NCI-H2081 (cell line): ENCODE results near the gene MREG.
"Not testable (repeated sequence)": the region's sequence is repeated elsewhere in the genome, so short reads cannot be mapped to it uniquely, and the experiment has no call there.

Experiments used
- DNase-seq, 2 experiments: peaks; one replicate each; lab custom pipeline; 2025; lab: John Stamatoyannopoulos, UW

The MREG gene

DNA sequence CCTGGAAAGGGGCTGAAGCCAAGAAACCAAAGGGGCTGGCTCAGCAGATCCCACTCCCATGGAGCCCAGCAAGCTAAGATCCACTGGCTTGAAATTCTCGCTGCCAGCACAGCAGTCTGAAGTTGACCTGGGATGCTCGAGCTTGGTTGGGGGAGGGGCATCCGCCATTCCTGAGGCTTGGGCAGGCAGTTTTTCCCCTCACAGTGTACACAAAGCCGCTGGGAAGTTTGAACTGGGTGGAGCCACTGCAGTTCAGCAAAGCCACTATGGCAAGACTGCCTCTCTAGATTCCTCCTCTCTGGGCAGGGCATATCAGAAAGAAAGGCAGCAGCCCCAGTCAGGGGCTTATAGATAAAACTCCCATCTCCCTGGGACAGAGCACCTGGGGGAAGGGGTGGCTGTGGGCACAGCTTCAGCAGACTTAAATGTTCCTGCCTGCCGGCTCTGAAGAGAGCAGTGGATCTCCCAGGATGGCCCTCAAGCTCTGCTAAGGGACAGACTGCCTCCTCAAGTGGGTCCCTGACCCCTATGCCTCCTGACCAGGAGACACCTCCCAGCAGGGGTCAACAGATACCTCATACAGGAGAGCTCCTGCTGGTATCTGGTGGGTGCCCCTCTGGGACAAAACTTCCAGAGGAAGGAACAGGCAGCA lies 24.7 kb downstream of the MREG start:
- DNase-seq, result not testable (repeated sequence)

DNA sequence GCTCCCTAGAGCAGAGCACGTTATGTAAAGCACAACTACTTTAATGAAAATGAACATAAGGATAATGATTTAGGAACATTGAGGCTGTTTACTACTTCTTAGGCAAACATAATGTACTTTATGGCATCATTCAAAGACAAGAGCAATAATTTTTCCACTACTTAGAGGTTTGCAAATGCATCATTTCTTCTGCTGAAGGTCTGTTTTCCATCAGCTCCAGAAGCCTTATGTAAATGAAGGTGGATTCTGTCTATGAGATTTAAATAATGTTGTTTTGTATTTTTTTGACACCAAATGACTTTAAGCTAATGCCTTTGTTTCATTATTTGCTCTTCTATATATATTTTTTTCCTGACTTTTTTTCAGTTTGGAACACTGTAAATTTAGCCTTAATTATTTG lies 28.1 kb downstream of the MREG start:
- DNase-seq, result no peak

DNA sequence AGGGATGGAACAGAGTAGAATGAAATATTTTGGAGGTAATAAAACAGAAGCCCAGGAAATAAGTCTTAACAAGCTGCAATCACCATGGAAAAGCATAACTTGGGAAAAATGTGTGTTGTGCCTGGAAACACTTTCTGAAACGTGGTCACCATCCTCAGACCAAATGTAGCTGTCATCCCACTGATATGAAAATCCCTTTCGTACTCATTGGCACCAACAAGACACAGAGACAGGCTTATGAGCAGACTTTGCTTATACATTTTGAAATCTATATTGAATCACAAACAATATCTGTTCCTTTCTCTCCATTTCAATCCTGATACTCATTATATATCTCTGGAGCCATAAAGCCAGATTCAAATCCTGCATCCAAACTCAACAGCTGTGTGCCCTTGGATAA lies 28.7 kb downstream of the MREG start:
- DNase-seq, result no peak

DNA sequence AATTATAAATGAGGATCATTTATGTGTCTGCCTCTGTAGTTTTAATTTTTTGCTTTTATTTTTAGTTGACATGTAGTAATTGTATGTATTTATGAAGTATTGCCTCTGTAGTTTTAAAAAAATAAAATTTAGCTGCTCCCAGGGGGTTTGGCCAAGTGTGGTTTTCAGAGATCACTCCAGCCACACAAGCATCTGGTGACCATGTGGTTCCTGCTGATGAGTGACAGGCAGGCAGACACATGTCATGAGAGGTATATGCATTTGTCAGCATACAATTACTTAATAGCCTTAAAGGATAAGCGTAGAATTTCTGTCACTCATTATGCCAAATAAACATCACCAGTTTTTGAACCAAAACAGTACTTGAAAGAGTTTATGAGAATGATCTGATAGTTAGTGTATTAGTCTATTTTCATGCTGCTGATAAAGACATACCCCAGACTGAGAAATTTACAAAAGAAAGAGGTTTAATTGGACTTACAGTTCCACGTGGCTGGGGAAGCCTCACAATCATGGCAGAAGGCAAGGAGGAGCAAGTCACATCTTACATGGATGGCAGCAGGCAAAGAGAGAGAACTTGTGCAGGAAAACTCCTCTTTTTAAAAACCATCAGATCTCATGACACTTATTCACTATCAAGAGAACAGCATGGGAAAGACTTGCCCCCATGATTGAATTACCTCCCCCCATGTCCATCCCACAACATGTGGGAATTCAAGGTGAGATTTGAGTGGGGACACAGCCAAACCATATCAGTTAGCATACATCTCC lies 29.6 kb downstream of the MREG start:
- no peak for DNase-seq

DNA sequence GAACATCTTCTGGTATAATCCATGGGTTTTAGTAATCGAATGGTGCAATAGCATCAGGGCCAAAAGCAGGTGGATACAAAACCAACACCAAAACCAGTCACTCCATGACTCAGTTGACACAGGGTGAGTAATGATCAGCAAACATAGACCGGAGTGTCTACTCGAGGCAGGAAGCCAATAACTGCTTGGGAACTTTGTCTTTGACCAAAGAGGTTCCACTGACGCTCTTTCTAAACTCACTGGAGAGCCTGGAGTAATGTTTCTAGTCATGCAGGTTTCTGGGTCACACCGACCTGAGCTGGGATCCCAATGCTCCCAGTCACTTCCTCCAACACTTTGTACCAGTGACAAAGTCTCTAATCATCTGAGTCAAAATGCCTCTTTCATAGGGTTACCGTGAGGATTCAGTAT lies 30.9 kb downstream of the MREG start:
- peak; percentile 7 to 60 for DNase-seq

DNA sequence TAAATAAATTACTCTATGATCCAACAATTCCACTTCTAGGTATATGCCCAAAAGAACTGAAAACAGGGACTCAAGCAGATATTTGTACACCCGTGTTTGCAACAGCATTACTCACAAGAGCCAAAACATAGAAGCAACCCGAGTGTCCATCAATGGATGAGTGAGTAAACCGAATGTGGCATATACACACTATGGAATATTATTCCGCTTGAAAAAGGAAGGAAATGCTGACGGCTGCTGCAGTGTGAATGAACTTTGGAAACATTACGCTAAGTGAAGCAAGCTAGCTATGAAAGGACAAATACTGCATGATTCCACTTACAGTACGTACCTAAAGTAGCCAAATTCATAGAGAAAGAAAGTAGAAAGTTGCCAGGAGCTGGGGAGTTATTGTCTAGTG lies 32.2 kb downstream of the MREG start:
- no peak for DNase-seq

DNA sequence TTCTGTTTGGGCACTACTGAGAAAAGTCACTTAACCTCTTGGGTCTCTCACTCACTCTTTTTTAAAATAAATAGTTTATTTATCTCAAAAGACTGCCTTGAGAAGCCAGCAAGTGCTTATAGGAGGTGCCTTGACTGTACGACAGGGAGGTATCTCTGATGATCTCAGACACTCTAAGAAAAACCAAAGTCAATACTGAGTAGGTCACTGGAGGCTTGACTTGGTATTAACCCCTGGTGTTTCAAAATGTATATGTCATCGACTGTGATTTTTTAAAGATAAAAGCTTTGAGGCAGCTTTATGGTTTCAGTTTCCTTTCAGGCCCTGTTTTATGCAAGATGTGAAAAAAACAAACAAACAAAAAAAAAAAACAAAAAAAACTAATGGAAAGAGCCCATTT lies 33.7 kb downstream of the MREG start:
- DNase-seq, result no peak

DNA sequence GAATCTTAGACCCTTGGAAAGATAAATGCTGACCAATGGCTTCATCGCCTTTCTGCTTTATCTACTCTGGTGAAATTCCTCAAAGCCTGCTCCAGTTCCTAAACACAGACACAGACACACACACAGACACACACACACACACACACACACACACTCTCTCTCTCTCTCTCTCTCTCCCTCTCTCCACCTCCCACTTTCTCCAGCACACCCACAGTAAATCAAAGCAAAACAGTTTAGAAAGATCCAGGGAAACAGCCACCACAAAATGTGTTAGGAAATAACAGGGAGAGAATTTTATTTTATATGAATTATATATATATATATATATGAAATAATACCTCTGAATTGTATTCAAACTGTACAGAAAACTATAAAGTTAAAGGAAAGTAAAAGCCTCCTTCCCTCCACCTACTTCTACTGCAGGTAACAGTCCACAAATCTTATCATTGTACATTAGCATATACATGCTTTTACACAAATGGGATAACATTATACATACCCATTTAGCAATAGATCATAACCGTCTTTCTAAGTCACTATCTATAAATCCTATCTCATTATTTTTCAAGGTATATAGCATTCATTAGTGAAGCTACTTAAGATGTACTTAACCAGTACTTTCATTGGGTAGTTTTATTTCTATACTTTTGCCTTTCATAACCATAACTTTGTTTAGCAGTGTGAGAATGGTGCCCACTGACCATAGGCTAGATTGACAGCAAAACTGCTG lies 38.5 kb downstream of the MREG start:
- no peak for DNase-seq

DNA sequence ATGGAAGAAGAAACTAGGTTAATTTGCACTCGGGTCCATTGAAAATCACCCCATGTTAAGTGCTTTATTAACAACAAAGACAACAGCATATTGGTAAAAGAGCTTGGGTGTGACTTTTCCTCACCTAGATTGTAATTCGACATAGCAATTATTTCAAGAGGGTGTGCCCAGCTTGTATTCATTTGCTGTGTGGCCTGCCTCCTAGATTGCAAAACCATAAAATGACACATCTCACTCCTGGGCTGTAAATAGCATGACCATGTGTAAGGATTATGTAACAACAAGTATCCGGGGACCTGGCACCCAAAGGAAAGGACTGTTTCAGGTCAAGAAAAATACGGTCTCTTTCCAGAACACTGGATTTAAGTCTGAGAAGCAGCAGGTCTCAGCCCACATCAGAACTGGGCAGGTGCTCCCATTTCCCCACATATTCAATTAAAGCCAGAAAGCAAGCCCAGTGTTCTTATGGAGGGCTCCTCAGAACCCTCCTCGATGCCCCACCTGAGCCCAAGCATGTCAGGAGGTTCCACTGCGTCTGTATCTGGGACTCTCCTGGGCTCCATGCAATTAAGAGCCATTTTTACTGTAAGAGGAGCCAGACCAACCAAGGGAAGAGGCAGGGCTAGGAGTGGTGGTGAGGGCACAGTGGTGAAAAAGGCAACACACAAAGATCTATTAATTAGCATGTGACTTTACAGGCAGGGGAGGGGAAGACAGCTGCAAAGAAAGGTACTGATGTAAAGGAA lies 39.2 kb downstream of the MREG start:
- DNase-seq, result peak; percentile 15 to 48

DNA sequence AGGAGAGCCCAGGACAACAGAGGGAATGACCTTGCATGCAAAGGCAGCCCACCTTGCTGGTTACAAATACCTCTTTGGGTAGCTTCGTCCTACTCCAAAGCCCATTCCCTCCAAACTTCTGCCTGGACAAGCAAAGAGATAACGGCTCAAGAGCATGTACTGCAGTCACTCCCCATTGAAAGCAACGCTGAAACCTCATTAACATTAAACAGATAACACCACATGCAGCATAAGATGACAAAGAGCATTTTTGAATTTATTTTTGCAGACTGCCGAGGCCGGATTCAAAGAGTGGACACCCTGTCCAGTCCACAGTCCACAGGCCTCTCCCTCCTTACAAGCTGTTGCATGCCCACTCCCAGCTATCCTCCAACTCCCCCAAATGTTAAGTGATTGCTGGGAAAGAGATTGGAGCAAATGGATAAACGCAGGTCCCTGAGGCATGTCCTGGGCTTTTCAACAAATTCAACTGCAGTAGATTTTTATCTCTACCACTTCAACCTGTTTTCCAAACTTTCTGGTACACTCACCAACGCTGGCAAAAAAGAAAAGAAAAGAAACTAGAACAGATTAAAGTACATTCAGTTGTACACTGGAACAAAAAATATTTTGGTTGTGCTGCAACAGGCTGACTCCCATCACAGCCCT lies 40.1 kb downstream of the MREG start:
- no peak for DNase-seq

DNA sequence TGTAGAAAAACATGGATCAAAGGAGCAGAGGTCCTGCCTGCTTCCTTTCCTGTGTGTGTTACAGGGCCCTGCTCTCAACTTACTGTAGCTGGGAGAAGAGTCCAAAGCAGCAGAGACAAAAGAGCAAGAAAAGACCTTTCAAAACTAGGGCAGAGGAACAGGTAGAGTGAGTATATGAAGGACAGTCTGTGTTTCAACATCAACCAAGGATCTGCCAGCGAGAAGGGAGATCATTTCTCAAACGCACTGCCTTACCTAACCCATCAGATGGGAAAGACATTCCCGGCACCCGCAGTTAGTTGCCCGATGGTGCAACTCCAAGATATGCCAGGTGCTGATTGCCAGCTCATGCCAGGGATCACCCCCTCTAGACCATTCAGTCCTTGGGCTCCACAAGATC lies 41.7 kb downstream of the MREG start:
- no peak for DNase-seq

DNA sequence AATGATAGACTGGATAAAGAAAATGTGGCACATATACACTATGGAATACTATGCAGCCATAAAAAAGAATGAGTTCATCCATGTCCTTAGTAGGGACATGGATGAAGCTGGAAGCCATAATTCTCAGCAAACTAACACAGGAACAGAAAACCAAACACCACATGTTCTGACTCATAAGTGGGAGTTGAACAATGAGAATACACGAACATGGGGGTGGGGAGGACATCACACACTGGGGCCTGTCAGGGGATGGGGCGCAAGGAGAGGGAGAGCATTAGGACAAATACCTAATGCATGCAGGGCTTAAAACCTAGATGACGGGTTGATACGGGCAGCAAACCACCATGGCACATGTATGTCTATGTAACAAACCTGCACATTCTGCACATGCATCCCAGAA lies 42.5 kb downstream of the MREG start:
- not testable (repeated sequence) for DNase-seq

DNA sequence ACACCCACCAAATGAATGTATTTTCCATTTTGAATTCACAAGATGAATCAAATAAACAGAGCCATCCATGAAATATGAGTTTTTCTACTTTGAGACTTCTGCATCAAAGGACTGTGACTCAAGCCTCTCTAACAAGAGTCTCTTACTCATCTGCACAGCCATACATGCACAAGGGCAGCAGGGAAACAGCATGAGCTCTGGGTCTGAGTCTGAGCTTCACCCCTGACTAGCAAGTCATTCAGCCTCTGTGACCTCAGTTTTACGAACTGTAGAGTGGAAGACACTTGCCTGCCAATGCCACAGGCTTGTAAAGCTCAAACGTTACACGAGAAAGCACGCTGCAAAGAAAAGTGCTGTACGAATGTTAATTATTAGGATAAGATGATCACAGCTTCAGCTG lies 42.9 kb downstream of the MREG start:
- DNase-seq, result no peak

DNA sequence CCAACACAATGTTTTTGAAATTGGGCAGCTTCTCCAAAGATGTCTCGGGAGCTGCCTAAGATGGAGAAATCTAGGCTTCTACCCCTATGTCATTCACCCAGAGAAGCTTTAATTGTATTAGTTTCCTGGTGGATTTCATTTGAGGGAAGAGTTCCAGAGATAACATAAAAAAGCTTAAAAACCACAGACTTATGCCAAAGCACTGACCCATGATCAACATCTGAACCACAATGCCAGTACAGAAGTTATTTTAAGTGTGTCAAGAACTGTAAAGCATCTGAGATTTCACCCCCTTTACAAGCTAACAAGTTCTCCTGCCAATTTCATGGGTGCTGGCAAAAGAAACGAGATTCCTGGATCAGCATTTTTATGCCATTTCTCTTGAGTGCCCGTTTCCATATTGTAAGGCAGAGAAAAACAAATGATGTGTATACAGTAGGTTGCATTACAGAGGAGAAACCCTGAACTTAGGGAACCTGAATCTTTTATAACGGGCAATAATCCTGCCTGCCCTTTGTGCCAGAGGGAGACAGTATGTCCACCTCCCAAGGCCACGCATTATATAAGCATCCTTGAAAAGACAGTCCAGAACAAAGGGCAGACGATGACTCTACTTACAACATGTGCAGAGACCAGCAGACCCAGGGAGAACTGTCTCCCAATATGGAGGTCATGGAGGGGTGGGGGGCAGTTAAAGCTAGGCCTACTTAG lies 44.1 kb downstream of the MREG start:
- DNase-seq, result no peak

DNA sequence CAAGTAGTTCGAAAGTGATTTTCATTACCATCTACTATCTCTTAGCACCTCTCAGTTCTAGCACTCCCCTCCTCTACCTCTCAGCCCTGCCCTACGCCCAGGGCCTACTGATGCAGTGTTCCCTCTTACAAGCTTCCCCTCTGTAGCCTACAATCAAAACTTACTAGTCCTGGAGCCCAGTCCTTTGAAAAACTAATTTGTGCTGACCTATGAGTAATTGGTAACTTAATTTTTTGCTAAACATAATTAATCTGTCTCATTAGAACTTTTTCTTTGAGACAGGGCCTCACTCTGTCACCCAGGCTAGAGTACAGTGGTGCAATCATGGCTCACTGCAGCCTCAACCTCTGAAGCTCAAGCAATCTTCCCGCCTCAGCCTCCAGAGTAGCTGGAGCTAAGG lies 44.9 kb downstream of the MREG start:
- no peak for DNase-seq

DNA sequence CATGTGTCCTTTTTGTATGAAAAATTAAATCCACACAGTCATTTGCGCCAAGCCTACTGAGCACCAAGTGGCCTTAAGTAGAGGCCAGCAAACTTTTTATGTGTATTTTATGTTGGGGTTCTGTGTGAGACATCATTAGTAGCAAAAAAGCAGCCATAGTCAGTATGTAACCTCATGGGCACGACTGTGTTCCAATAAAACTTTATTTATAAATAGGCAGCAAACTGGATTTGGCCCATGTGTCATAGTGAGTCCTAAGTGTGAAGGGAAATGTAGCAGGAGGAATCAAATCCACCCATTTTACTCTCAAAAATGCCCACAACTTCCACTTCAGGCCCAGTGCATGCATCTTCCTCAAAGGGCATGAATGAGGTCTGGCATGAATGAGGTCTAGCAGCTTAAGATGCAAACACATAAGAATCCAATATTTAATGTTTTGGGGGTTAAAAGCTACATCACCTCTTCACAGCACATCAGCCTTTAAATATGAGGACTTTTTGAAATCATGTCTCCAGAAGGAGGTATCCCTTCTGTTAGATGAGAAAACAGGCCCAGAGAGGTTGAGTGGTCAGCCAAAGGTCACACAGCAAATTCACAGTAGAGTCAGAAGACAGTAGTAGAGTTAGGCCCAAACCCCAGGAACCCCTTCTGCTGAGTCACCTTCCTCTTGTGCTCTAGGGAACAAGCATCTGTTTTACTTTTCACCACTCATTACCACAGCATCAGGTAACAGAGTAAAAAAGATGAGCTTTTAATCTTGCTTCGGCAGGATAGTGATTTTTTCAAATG lies 45.6 kb downstream of the MREG start:
- no peak for DNase-seq

DNA sequence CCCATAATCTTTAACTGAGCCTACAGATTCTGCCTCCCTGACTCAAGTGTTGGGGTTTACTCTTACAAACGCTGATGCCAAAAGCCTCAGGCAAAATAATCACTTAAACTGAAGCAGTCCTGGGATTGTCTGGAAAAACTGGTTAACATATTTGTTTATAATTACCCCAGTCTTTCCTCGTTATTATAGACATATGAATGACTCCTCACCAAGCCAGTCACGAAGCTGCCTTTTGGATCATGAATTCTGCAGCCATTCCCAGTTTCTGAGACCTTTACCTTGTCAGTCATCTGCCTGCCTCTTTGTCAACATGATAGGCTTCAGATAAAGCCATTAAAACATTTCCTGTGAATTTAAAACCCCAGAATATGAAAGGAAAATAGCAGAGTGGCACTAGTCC lies 46.4 kb downstream of the MREG start:
- peak; percentile 33 to 70 for DNase-seq

DNA sequence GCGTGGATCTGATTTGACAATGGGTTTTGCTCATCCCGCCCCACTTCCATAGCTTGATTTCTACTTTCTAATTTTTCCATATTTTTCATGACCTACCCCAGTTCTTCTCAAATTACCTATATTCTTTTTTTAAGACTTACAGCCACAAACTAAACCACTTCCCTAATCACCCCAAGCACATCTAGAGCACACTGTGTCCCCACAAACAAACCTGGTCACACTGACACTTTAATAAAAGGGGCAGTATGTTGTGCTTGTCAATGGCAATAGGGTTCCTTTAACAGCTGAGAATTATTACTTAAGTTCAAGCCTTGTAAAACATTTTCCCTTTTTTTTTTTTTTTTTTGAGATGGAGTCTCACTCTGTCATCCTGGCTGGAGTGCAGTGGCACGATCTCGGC lies 47.1 kb downstream of the MREG start:
- no peak for DNase-seq

DNA sequence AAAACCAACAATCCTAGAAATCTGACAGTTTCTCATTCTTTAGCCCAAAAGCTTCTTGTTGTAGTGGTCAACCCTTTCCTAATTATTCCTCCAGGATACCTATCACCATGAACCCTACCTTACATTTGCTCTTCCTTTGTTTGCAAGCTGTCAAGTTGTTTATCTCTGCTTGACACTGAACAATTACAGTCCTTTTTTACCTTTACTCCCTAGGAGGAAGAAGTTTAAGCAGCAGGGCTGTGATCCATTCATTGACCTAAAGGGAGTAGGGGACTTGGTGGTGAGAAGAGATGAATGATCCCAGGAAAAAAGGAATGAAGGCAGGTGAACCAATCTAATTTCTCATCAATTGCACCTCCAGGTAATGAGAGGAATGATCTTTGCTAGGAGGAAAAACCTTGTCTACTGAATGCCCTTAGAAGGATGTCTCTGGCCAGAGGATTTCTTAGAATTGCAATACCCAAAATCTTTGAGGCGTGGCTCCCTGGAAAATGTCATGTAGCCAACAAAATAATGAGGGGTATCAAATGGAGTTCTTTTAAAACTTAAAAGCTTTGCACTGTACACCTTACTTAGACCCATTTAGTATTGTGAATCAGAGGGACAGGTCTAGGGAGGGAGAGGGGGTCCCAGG lies 47.7 kb downstream of the MREG start:
- DNase-seq, result no peak

DNA sequence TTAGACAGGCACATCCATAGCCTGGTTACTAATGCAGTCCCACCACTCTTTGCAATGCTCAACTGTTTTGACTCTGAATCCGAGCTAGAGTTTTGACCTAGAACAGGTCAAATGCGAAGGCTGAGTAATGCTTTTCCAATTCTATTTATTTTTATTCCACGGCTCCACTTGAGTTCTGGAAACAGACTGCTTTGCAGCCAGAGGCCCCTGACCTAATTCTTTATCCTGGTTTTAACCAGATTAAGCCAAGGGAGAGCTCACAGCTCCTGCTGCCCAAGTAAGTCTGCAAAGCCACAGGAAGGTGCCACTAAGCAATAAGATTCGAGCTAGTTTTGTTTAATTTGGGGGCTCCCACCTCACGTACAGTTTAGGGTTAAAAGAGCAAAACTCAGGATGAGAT lies 51.4 kb downstream of the MREG start:
- no peak for DNase-seq
